Glomerular visceral epithelial cell (primary cell): ENCODE measurements around the gene IMPG2.

Experiments
- DNase-seq: peaks from one replicate; pipeline ENCODE4 v3.0.0-alpha.2; 2016; ENCODE audit errors: extremely low spot score

Gene IMPG2

DNA sequence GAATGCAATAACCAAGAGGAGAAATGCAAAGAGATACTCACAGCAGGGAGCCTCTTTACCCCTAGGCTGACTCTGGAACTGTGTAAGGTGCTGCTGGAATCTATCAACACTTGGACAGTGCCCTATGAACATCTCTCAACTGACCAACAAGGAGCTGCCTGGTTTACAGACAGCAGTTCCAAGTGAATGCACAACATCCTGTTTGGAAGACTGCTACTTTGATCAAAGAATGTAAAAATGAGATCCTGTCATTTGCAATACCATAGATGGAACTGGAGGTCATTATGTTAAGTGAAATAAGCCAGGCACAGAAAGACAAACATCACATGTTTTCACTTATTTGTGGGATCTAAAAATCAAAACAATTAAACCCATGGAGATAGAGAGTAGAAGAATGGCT lies 136.3 kb downstream of the IMPG2 start:
- DNase-seq, result no peak

DNA sequence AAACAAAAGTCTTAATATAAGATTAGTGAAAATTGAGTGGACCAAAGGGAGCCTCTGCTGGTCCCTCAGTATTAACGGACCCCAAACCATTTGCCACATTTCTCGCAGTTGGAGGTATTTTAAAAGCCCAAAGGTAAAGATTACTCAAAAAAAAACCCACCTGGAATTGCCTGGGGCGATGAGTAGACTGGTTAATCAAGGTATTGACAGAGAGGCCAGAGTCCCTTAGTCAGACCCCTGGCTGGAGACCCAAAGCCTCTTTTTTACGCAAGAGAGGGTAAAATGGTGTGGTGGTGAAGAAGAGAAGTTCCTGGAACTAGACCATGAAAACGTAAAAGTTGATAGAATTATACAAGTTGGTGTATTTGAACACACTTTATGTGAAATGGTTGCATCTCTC lies 137.2 kb downstream of the IMPG2 start:
- no peak for DNase-seq

DNA sequence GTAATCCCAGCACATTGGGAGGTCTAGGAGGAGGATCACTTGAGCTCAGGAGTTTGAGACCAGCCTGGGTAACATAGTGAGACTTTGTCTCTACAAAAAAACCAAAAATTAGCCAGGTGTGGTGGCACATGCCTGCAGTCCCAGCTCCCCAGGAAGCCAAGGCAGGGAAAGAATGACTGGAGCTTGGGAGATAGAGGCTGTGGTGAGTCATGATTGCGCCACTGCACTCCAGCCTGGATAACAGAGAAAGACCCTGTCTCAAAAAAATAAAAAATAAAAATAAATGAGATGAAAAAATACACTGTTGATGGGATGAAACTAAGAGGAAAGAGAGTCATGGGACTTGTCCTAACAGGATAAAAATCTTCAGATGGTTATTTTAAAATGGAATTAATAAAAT lies 137.6 kb downstream of the IMPG2 start:
- no peak for DNase-seq

DNA sequence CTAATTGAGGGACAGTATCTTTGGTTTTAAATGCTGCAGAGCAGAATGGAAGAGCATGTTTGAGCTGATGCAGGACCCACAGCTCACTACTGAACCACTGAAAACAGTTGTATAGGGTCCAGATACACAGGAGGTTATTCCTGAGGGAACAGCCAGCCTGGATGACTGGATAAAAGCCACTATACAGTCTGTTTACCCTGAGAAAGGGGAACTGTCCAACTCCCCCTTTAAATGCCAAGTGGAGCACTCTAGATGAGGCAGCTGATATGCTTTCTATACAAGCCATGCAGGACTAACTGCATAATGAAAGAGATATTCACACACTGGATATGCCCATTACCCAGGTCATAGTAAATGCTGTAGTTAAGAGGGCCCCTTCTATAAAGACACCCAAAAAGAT lies 138.6 kb downstream of the IMPG2 start:
- DNase-seq, result no peak

DNA sequence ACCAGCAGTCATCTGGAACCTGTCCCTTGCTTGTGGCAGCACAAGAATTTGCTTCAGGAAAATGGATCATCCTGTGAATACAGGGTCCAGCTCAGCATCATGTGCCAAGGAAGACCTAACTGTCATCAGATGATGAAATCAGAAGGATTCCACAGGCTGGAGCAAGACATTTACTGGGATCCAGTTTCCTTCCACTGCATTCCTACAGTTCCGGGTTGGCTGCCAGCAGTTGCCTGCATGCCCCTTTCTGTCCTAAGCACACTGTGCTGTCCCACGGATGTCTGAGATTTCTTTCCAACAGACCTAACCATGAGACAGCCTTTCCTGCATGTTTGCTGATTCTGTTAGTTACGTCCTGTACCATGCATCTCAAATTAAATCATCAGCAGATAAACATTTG lies 140.7 kb downstream of the IMPG2 start:
- peak; percentile 6 for DNase-seq

DNA sequence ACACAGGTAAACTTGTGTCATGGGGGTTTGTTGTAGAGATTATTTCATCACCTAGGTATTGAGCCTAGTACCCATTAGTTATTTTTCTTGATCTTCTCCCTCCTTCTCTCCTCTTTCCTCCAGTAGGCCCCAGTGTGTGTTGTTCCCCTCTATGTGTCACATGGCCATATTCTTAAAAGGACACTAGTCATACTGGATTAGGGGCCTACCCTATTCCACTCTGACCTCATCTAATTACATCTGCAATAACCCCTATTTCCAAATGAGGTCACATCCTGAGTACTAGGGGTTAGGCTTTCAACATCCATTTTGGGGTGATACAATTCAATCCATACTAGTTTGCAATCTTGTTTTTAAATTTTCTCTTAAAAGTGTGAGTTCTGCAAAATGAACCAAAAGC lies 142.8 kb downstream of the IMPG2 start:
- no peak for DNase-seq
